DMS114 treated with DMSO at 0.1 percent for 48 hours (cell line): ENCODE data around the gene CCDC85B.

Experiments used
- DNase-seq: peaks from one replicate; lab custom pipeline; 2025; ENCODE audit not compliant: unreplicated experiment; lab: John Stamatoyannopoulos, UW

CCDC85B gene

GRCh38 chr11:65857500-65857852 is 33.0 kb upstream of the CCDC85B start:
- no peak for DNase-seq

GRCh38 chr11:65857853-65858680 is 32.4 kb upstream of the CCDC85B start, which contains the start of gene CFL1:
Gene CFL1, minus strand, starts transcription at chr11:65858180. Its CDS starts 81 bp downstream, at chr11:65858099.
- DNase-seq: peak; percentile 94

- no peak for DNase-seq
Observed at GRCh38 chr11:65858681-65859087, 31.8 kb upstream of the CCDC85B start.

- peak; percentile 97 for DNase-seq
Observed at GRCh38 chr11:65859095-65859811, 31.2 kb upstream of the CCDC85B start.

- DNase-seq: peak; percentile 61
Observed at GRCh38 chr11:65859812-65860277, 30.6 kb upstream of the CCDC85B start.

GRCh38 chr11:65860278-65861164 is 30.0 kb upstream of the CCDC85B start, which contains the start of gene MUS81:
Gene MUS81, plus strand, starts transcription at chr11:65860433. Its CDS starts 321 bp downstream, at chr11:65860754.
- DNase-seq: peak; percentile 89

- no peak for DNase-seq
Observed at GRCh38 chr11:65861165-65861505, 29.3 kb upstream of the CCDC85B start.

- DNase-seq: no peak
Observed at GRCh38 chr11:65861533-65862183, 28.8 kb upstream of the CCDC85B start.

GRCh38 chr11:65862191-65862735 is 28.2 kb upstream of the CCDC85B start:
- no peak for DNase-seq

GRCh38 chr11:65862941-65863888 is 27.3 kb upstream of the CCDC85B start:
- no peak for DNase-seq

GRCh38 chr11:65863889-65864705 is 26.4 kb upstream of the CCDC85B start:
- DNase-seq: no peak

GRCh38 chr11:65864706-65865471 is 25.6 kb upstream of the CCDC85B start:
- DNase-seq: no peak

GRCh38 chr11:65865550-65866172 is 24.8 kb upstream of the CCDC85B start:
- DNase-seq: no peak

GRCh38 chr11:65866509-65867283 is 23.8 kb upstream of the CCDC85B start:
- no peak for DNase-seq

- no peak for DNase-seq
Observed at GRCh38 chr11:65867284-65868071, 23.0 kb upstream of the CCDC85B start.
